Mesenchymal stem cell (in vitro differentiated cells and primary cell): ENCODE results near the gene BCL2.

ENCODE experiments used
- DNase-seq: peaks from one replicate; pipeline ENCODE4 v3.0.0-alpha.2; 2013
- H2AFZ ChIP-seq: one replicate; pipeline ENCODE4 v1.6.1; 2013; ENCODE audit warnings: low read depth, mild to moderate bottlenecking, control low read depth, inconsistent platforms, low read length, moderate library complexity
- H2AK5ac ChIP-seq: 2 replicates; pipeline ENCODE4 v1.6.1; 2013; ENCODE audit warnings: low read length, moderate library complexity, mild to moderate bottlenecking, inconsistent platforms; ENCODE audit not compliant: severe bottlenecking
- H2BK120ac ChIP-seq: one replicate; pipeline ENCODE4 v1.6.1; 2013; ENCODE audit warnings: low read depth, mild to moderate bottlenecking, inconsistent platforms, low read length, moderate library complexity
- H2BK12ac ChIP-seq, 2 experiments: one replicate each; pipeline ENCODE4 v1.6.1; 2013; ENCODE audit warnings: inconsistent platforms in 2 of 2, low read length in 2 of 2, mild to moderate bottlenecking in 2 of 2, moderate library complexity in 2 of 2, control low read depth in 1 of 2
- H2BK15ac ChIP-seq: one replicate; pipeline ENCODE4 v1.6.1; 2013; ENCODE audit warnings: mild to moderate bottlenecking, low read depth, inconsistent platforms; ENCODE audit not compliant: poor library complexity, severe bottlenecking
- H2BK5ac ChIP-seq: 2 replicates; pipeline ENCODE4 v1.6.1; 2013; ENCODE audit warnings: low read depth, mild to moderate bottlenecking, low read length, control low read depth, inconsistent platforms; ENCODE audit not compliant: poor library complexity, severe bottlenecking
- H3K14ac ChIP-seq, 2 experiments: one replicate each; pipeline ENCODE4 v1.6.1; 2013; ENCODE audit warnings: inconsistent platforms in 2 of 2, low read length in 2 of 2, control low read depth in 1 of 2, mild to moderate bottlenecking in 1 of 2, moderate library complexity in 1 of 2
- H3K18ac ChIP-seq, 2 experiments: one replicate each; pipeline ENCODE4 v1.6.1; 2013; ENCODE audit warnings: inconsistent platforms in 2 of 2, low read length in 2 of 2, control low read depth in 1 of 2, low read depth in 1 of 2, mild to moderate bottlenecking in 1 of 2
- H3K23ac ChIP-seq, 2 experiments: one replicate each; pipeline ENCODE4 v1.6.1; 2013; ENCODE audit warnings: inconsistent platforms in 2 of 2, low read length in 2 of 2, mild to moderate bottlenecking in 2 of 2, moderate library complexity in 2 of 2, control low read depth in 1 of 2
- H3K27ac ChIP-seq: 2 replicates; pipeline ENCODE4 v1.5.1; 2013; ENCODE audit warnings: mild to moderate bottlenecking, moderate library complexity, low read length, control low read depth, inconsistent platforms; ENCODE audit not compliant: poor library complexity, severe bottlenecking
- H3K27me3 ChIP-seq, 2 experiments: 2 replicates each; pipeline versions ENCODE4 v1.6.1 to v1.7.0; 2013; ENCODE audit warnings: low read length in 2 of 2, mild to moderate bottlenecking in 2 of 2, moderate library complexity in 2 of 2, control low read depth in 1 of 2, inconsistent platforms in 1 of 2; ENCODE audit not compliant: control insufficient read depth in 1 of 2, insufficient read depth in 1 of 2
- H3K36me3 ChIP-seq, 2 experiments: 2 replicates each; pipeline versions ENCODE4 v1.6.1 to v1.7.0; 2013; ENCODE audit warnings: low read length in 2 of 2, control low read depth in 1 of 2, inconsistent platforms in 1 of 2, low read depth in 1 of 2, mild to moderate bottlenecking in 1 of 2; ENCODE audit not compliant: insufficient read depth in 2 of 2, control insufficient read depth in 1 of 2
- H3K4ac ChIP-seq, 2 experiments: one replicate each; pipeline ENCODE4 v1.6.1; 2013; ENCODE audit warnings: inconsistent platforms in 2 of 2, low read length in 2 of 2, mild to moderate bottlenecking in 2 of 2, moderate library complexity in 2 of 2, control low read depth in 1 of 2, low read depth in 1 of 2
- H3K4me1 ChIP-seq: 2 replicates; pipeline ENCODE4 v1.6.1; 2013; ENCODE audit warnings: low read depth, low read length, control low read depth; ENCODE audit not compliant: control insufficient read depth, insufficient read depth
- H3K4me2 ChIP-seq: 2 replicates; pipeline ENCODE4 v1.6.1; 2013; ENCODE audit warnings: low read length, mild to moderate bottlenecking, inconsistent platforms; ENCODE audit not compliant: poor library complexity, severe bottlenecking
- H3K4me3 ChIP-seq, 2 experiments: 2 replicates each; pipeline versions ENCODE4 v1.5.1 to v1.7.0; 2013; ENCODE audit warnings: low read length in 2 of 2, mild to moderate bottlenecking in 2 of 2, control low read depth in 1 of 2, low read depth in 1 of 2; ENCODE audit not compliant: insufficient read depth in 1 of 2
- H3K79me1 ChIP-seq: replicated peaks from 2 replicates; pipeline ENCODE4 v1.6.1; 2013; ENCODE audit warnings: mild to moderate bottlenecking, control low read depth, low read length, inconsistent platforms; ENCODE audit not compliant: poor library complexity, severe bottlenecking
- H3K9ac ChIP-seq: 2 replicates; pipeline ENCODE4 v1.7.0; 2013; ENCODE audit warnings: mild to moderate bottlenecking, low read length, moderate library complexity
- H3K9me3 ChIP-seq: 2 replicates; pipeline ENCODE4 v1.7.0; 2013; ENCODE audit warnings: mild to moderate bottlenecking, low read length; ENCODE audit not compliant: control insufficient read depth
- H4K8ac ChIP-seq: one replicate; pipeline ENCODE4 v1.6.1; 2013; ENCODE audit warnings: inconsistent platforms, mild to moderate bottlenecking, low read length, moderate library complexity
- H4K91ac ChIP-seq: one replicate; pipeline ENCODE4 v1.6.1; 2013; ENCODE audit warnings: mild to moderate bottlenecking, low read length, inconsistent platforms
- whole genome bisulfite sequencing: methylation state at CpG from one replicate; pipeline ENCODE4 v1.1.7; 2013; ENCODE audit warnings: mixed read lengths; 5-methylcytosine and 5-hydroxymethylcytosine counted together

The BCL2 gene

DNA sequence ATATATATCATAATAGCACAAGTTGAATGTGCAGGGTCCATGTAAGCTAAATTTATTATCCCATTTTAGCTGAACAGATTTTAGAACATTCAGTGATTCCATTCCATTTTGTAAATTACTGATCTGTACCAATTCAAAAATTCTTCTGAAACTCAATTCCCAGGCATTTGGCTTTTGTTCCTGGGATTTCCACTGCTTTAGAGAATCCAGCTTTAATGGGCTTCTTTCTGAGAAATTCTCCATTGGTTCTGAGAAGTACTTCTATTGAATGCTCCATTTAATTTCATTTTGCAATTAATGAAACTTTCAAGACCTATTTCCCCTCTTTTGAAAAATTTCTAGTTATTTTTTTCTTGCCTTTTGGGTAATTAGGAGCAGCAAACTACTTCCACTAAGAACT is 36.8 kb downstream of the BCL2 start:
- no peak overlapping the region for H2AK5ac ChIP-seq
- no peak overlapping the region for H3K4me2 ChIP-seq
- no peak overlapping the region for H2BK120ac ChIP-seq
- H2BK12ac ChIP-seq, result no peak overlapping the region
- no peak overlapping the region for H3K9ac ChIP-seq
- H3K9me3 ChIP-seq, result no peaks in the 10 kb centered on the region
- no peak overlapping the region for H2AFZ ChIP-seq
- H3K14ac ChIP-seq, result no peak overlapping the region
- no peak overlapping the region for H2BK15ac ChIP-seq
- no peak for DNase-seq
- no peak overlapping the region for H4K91ac ChIP-seq
- H3K27me3 ChIP-seq, result no peaks in the 10 kb centered on the region
- H3K36me3 ChIP-seq, result no peaks in the 10 kb centered on the region
- no peak overlapping the region for H3K27ac ChIP-seq
- H3K18ac ChIP-seq, result no peak overlapping the region
- peaks cover 7% of the 10 kb centered on the region for H3K79me1 ChIP-seq
- H3K4me3 ChIP-seq, result no peak overlapping the region
- no peak overlapping the region for H3K4ac ChIP-seq
- H3K4me1 ChIP-seq, result no peaks in the 10 kb centered on the region
- no peak overlapping the region for H3K23ac ChIP-seq
- no peak overlapping the region for H4K8ac ChIP-seq
- H2BK5ac ChIP-seq, result no peak overlapping the region

DNA sequence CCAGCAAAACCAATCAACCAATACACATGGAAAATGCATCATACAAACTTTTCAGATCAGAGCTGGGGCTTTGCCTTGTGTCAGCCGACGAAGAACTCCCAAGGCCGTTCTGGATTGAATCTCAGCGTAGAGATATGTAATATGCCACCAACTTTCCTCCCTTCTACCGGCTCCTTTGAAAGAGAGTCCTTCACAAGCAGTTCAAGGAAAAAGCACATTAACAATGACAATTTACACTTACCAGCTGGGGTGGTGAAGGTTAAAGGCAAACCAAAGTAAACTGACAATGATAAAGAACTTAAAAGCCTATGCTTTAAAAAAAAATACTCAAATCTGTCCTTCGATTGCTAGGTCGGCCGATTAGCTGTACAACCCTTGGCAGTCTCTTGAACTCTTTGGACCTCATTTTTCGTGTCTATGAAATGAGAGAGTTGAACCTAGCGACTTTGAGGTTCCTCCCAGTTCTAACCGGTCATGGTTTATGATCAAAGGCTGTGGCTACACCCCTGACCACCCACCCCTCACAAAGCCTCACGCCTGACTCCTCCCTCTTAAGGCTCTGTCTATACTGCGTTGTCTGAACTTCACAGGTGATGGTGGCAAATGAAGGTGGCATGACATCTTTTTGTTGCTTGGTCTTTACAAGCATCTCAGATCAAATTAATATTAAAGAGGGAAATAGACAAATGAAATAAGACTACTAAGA is 46.2 kb downstream of the BCL2 start:
- Histone ChIP-seq H2AFZ (no peak overlapping the region), H3K36me3 (no peaks in the 10 kb centered on the region), H3K4me3 (no peak overlapping the region), H3K4me2 (no peak overlapping the region), H2BK5ac (no peak overlapping the region), H3K23ac (no peak overlapping the region), H4K8ac (no peak overlapping the region), H3K27ac (no peak overlapping the region), H3K4ac (no peak overlapping the region), H3K4me1 (no peaks in the 10 kb centered on the region), H2BK15ac (no peak overlapping the region), H3K9ac (no peak overlapping the region), H3K79me1 (no peaks in the 10 kb centered on the region), H2BK120ac (no peak overlapping the region), H3K18ac (no peak overlapping the region), H3K27me3 (no peaks in the 10 kb centered on the region), H4K91ac (no peak overlapping the region), H3K14ac (no peak overlapping the region), H2AK5ac (no peak overlapping the region), H3K9me3 (no peaks in the 10 kb centered on the region), H2BK12ac (no peak overlapping the region)
- no peak for DNase-seq
- 87% methylated on average over 10 of the region's 13 CpGs for WGBS

DNA sequence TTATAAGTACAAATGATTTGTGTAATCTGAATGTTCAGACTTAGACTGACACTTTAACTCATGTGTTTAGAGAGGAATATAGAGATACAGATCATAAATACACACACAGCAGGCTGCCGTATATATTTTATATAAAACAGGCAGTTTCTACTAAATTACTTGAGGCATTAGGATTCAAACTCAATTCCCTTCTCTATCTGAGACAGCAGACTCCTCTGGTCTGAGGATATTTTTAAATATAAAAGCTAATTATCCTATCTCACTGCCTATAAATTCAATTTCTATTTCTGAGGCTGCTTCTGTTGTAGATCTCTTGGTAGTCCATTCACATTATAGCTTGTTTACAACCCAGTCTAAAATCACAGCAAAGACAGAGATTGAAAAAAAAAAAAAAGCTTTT is 46.9 kb downstream of the BCL2 start:
- Histone ChIP-seq H2AK5ac (no peak overlapping the region), H2BK15ac (no peak overlapping the region)
- WGBS, result no CpG with 5 or more reads among the region's 1 CpG

DNA sequence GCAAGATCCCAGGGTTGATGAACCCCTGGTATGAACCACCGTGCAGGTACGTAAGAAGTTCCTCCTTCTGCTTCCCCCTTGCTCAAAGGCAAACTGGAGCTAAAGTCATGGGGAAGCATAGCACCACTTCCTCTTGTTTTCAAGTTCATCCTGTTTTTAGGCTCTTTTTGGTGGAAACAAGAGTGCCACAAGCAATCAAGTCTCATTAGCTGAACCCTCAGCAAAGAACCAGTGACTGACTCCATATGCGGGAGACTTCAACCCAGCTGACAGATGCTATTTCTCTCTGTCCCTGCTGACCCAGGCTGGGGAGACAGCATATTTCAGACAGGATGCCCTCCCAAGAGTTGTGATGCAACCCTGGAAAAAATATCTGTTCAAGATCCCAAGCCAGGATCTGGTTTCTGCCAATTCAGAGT is 47.7 kb downstream of the BCL2 start:
- Histone ChIP-seq H3K27me3 (no peaks in the 10 kb centered on the region), H2BK15ac (no peak overlapping the region), H3K79me1 (peaks cover 1% of the 10 kb centered on the region), H3K9ac (no peak overlapping the region), H3K4me2 (no peak overlapping the region), H3K36me3 (no peaks in the 10 kb centered on the region), H3K4ac (no peak overlapping the region), H3K18ac (no peak overlapping the region), H2AFZ (no peak overlapping the region), H4K8ac (no peak overlapping the region), H3K27ac (no peak overlapping the region), H2BK12ac (no peak overlapping the region), H3K4me3 (no peak overlapping the region), H2BK5ac (no peak overlapping the region), H3K4me1 (peaks cover 1% of the 10 kb centered on the region), H4K91ac (no peak overlapping the region), H3K14ac (no peak overlapping the region), H3K23ac (no peak overlapping the region), H2AK5ac (no peak overlapping the region), H3K9me3 (no peaks in the 10 kb centered on the region), H2BK120ac (no peak overlapping the region)
- no peak for DNase-seq
- WGBS, result 78% methylated on average over 3 of the region's 3 CpGs

More for the DNA sequence above, 46.9 kb downstream of the BCL2 start:
- H3K4ac ChIP-seq, result no peak overlapping the region
- no peak overlapping the region for H4K8ac ChIP-seq
- H3K36me3 ChIP-seq, result no peaks in the 10 kb centered on the region
- no peak overlapping the region for H2BK12ac ChIP-seq
- H3K18ac ChIP-seq, result no peak overlapping the region
- no peak overlapping the region for H3K4me2 ChIP-seq
- no peak for DNase-seq
- no peak overlapping the region for H3K14ac ChIP-seq
- no peaks in the 10 kb centered on the region for H3K9me3 ChIP-seq
- H2AFZ ChIP-seq, result no peak overlapping the region
- no peak overlapping the region for H3K23ac ChIP-seq
- no peaks in the 10 kb centered on the region for H3K79me1 ChIP-seq
- H3K9ac ChIP-seq, result no peak overlapping the region
- no peak overlapping the region for H3K27ac ChIP-seq
- H3K4me1 ChIP-seq, result no peaks in the 10 kb centered on the region
- H3K27me3 ChIP-seq, result no peaks in the 10 kb centered on the region
- no peak overlapping the region for H3K4me3 ChIP-seq
- H2BK120ac ChIP-seq, result no peak overlapping the region
- no peak overlapping the region for H2BK5ac ChIP-seq
- no peak overlapping the region for H4K91ac ChIP-seq
